Smooth muscle cell (in vitro differentiated cells): ENCODE results near the gene PRICKLE3. TPM values are rescaled to one million over a fixed set of nuclear protein-coding genes. Genes with fewer than 3 reads are reported as not detected.

Experiments used
- DNase-seq: peaks from one replicate; lab custom pipeline; 2025; ENCODE audit not compliant: unreplicated experiment; lab: John Stamatoyannopoulos, UW
- H2AFZ ChIP-seq: fragments of 200-600 bp; sonication (generic); 2 replicates; pipeline ENCODE4 v1.6.0; 2016; ENCODE audit warnings: antibody characterized with exemption, low read depth, mild to moderate bottlenecking
- H3F3A ChIP-seq: fragments of 200-600 bp; sonication (generic); 2 replicates; pipeline ENCODE4 v1.6.0; 2017; ENCODE audit warnings: antibody characterized with exemption, low read depth
- H3K27ac ChIP-seq: fragments of 200-600 bp; sonication (generic); 2 replicates; pipeline ENCODE4 v1.5.1; 2016; ENCODE audit warnings: low read depth, mild to moderate bottlenecking
- H3K27me3 ChIP-seq: fragments of 200-600 bp; sonication (generic); 2 replicates; pipeline ENCODE4 v1.6.1; 2016; ENCODE audit warnings: low read depth, mild to moderate bottlenecking
- H3K36me3 ChIP-seq: fragments of 200-600 bp; sonication (generic); 2 replicates; pipeline ENCODE4 v1.5.1; 2016; ENCODE audit warnings: low read depth
- H3K4me1 ChIP-seq: fragments of 200-600 bp; sonication (generic); 2 replicates; pipeline ENCODE4 v1.5.1; 2016; ENCODE audit warnings: low read depth
- H3K4me2 ChIP-seq: fragments of 200-600 bp; sonication (generic); 2 replicates; pipeline ENCODE4 v1.6.0; 2016; ENCODE audit warnings: mild to moderate bottlenecking
- H3K4me3 ChIP-seq: fragments of 200-600 bp; sonication (generic); 2 replicates; pipeline ENCODE4 v1.5.1; 2016; ENCODE audit warnings: mild to moderate bottlenecking
- H3K79me2 ChIP-seq: fragments of 200-600 bp; sonication (generic); 2 replicates; pipeline ENCODE4 v1.6.0; 2016; ENCODE audit warnings: low read depth, mild to moderate bottlenecking
- H3K9ac ChIP-seq: fragments of 200-600 bp; sonication (generic); 2 replicates; pipeline ENCODE4 v1.6.0; 2016; ENCODE audit warnings: low read depth
- H3K9me3 ChIP-seq: fragments of 200-600 bp; sonication (generic); replicated peaks from 2 replicates; pipeline ENCODE4 v1.5.1; 2016; ENCODE audit warnings: low read depth
- H4K20me1 ChIP-seq: fragments of 200-600 bp; sonication (generic); 2 replicates; pipeline ENCODE4 v1.6.0; 2016; ENCODE audit warnings: low read depth
- WGBS: methylation state at CpG from one replicate; pipeline ENCODE4 v1.1.7; 2016; ENCODE audit warnings: low lambda C conversion rate; 5-methylcytosine and 5-hydroxymethylcytosine counted together
- polyA plus RNA-seq: library from polyadenylated mRNA; unstranded; fragments of >200 nt; fragmentation: Nextera tagmentation; extraction: Ambion mirVana; gene quantifications from 2 replicates; pipeline ENCODE4 v1.2.1, GENCODE V29; 2016
- total RNA-seq: library from RNA; depleted of rRNA; stranded (reverse); fragments of >200 nt; gene quantifications from 2 replicates; pipeline ENCODE4 v1.2.3, GENCODE V29; 2014
- TF ChIP-seq, protein P1 (sequence below): fragments of 200-600 bp; sonication (generic); IDR thresholded peaks from 2 replicates; pipeline ENCODE4 v1.5.1; 2017; ENCODE audit warnings: borderline replicate concordance, mild to moderate bottlenecking, antibody characterized with exemption; ENCODE audit not compliant: insufficient read depth, poor library complexity, severe bottlenecking

Gene PRICKLE3
- total and polyA plus RNA-seq, 2 experiments from 2014 or later: 11.3 to 11.5 TPM

DNA sequence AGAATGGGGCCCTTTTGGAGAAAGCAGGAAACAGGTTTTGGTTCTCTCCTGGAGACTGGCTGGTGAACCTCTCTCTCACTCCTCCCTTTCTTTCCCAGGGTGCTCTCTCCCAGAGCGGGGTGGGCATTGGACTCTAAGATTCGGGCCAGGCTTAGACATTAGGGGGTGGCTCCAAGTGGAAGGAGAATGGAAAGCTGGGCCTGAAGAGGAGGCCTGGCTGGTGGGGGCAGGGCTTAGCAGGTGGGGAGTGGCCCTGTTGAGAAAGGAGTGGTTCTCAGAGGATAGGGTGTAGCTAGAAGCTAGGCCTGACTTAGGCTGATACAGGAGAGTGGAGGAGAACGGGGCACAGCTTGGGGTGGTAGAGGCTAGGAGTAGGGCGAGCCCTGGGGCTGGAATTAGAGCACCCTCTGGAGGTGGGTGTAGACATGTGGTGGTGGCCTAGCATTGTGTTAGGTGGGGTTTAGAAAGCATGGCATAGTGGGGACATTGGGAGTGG is 8.8 kb downstream of the PRICKLE3 start:
- no peak overlapping the region for H3K4me2 ChIP-seq
- H3K79me2 ChIP-seq: peaks cover 13% of the 10 kb centered on the region
- H3K27ac ChIP-seq: no peak overlapping the region
- no peaks in the 10 kb centered on the region for H3F3A ChIP-seq
- H2AFZ ChIP-seq: no peak overlapping the region
- H4K20me1 ChIP-seq: peaks cover 10% of the 10 kb centered on the region
- H3K36me3 ChIP-seq: no peaks in the 10 kb centered on the region
- TF ChIP-seq, protein P1, sequence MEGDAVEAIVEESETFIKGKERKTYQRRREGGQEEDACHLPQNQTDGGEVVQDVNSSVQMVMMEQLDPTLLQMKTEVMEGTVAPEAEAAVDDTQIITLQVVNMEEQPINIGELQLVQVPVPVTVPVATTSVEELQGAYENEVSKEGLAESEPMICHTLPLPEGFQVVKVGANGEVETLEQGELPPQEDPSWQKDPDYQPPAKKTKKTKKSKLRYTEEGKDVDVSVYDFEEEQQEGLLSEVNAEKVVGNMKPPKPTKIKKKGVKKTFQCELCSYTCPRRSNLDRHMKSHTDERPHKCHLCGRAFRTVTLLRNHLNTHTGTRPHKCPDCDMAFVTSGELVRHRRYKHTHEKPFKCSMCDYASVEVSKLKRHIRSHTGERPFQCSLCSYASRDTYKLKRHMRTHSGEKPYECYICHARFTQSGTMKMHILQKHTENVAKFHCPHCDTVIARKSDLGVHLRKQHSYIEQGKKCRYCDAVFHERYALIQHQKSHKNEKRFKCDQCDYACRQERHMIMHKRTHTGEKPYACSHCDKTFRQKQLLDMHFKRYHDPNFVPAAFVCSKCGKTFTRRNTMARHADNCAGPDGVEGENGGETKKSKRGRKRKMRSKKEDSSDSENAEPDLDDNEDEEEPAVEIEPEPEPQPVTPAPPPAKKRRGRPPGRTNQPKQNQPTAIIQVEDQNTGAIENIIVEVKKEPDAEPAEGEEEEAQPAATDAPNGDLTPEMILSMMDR: no peak
- H3K4me1 ChIP-seq: no peaks in the 10 kb centered on the region
- H3K9me3 ChIP-seq: no peaks in the 10 kb centered on the region
- DNase-seq: no peak
- H3K4me3 ChIP-seq: no peak overlapping the region
- WGBS: 82% methylated on average over 4 of the region's 4 CpGs
- no peak overlapping the region for H3K9ac ChIP-seq
- no peaks in the 10 kb centered on the region for H3K27me3 ChIP-seq

DNA sequence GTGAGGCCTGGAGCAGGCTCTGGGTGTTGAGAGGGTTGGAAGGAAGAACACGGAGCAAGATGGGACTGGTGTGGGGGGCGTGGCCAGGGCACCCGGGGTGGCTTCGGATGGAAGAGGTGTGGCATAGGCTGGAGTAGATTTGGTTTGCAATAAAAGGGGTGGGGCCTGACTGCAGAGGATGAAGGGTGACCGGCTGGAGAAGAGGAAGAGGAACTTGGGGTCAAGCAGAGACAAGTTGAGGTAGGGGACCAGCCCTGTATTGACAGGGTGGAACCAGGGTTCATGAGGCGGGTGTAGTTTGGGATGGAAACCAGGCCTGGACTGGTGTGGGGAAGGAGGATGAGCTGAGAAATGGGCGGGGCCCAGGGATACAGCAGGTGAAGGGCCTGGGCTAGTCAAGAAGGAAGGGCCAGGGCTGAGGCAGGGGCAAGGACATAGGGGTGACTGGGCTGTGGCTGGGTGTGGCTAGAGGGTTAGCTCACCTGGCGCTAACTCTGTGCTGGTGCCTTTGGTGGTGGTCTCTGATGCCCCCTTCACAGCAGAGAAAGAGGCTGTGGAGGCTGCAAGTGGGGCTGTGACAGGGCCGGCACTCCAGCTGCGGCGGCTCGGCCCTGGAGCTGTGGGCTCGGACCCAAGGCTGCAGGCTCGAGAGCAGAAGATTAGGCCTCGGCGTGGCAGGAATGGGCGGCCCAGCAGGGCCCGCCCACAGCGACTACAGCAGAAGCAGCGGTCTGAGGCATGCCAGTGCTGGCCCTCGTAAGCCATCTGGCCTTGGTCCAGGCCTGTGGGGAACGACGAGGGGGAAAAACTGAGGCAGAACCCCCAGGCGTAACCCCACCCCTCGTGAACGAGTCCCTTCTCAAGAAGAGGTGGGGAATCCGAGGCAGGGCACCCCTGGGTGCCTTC is 9.5 kb downstream of the PRICKLE3 start:
- H3K4me2 ChIP-seq: no peak overlapping the region
- no peak overlapping the region for H2AFZ ChIP-seq
- TF ChIP-seq, protein P1: no peak
- H3K36me3 ChIP-seq: no peaks in the 10 kb centered on the region
- no peaks in the 10 kb centered on the region for H3K4me1 ChIP-seq
- H4K20me1 ChIP-seq: peaks cover 10% of the 10 kb centered on the region
- no peak overlapping the region for H3K27ac ChIP-seq
- no peak for DNase-seq
- peaks cover 13% of the 10 kb centered on the region for H3K79me2 ChIP-seq
- no peak overlapping the region for H3K9ac ChIP-seq
- H3F3A ChIP-seq: no peaks in the 10 kb centered on the region
- no peaks in the 10 kb centered on the region for H3K9me3 ChIP-seq
- H3K27me3 ChIP-seq: no peaks in the 10 kb centered on the region
- H3K4me3 ChIP-seq: no peak overlapping the region
- 88% methylated on average over 27 of the region's 27 CpGs for WGBS

DNA sequence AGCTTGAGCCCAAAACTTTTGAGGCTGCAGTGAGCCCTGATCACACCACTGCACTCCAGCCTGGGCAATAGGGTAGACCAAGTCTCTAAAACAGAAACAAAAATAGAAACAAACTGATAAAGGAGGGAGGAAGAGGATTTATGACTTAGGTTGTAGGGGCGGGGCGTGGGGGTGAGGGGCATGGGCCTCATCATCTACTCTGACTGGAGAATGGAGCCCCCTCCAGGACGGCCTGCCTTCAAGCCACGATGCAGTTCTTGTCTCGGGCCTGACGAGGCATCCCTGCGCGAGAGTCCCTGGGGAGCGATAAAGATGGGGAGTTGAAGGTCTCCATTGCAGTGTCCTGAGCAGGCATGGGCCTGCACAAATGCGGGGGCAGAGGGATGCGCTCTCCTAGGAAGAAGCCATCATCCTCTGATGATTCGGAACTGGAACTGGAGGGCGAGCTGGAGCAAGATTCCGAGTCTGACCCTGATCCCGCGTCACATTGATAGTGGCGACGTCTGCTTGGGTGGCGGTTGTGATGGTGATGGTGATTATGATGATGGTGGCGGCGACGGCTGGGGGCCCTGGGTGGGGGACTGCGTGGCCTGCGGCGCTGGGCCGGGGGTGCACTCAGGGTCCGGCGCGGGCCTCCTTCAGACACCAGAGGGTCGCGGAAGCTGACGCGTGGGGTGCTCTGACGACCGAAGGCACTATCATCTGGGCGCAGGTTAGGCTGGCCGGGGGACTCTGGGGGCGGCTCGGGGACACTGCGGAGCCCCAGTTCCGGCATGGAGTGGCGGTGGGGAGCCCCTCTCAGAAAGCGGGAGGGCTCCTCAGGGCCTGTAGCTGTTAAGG is 10.5 kb downstream of the PRICKLE3 start:
- Histone ChIP-seq H3K4me1 (no peaks in the 10 kb centered on the region), H3K4me2 (no peak overlapping the region), H3K36me3 (no peaks in the 10 kb centered on the region), H4K20me1 (peaks cover 10% of the 10 kb centered on the region), H3K27ac (no peak overlapping the region), H3K9ac (no peak overlapping the region), H2AFZ (no peak overlapping the region), H3K9me3 (no peaks in the 10 kb centered on the region), H3K79me2 (peaks cover 13% of the 10 kb centered on the region), H3K27me3 (no peaks in the 10 kb centered on the region), H3K4me3 (no peak overlapping the region), H3F3A (no peaks in the 10 kb centered on the region)
- TF ChIP-seq, protein P1: no peak
- WGBS: 90% methylated on average over 28 of the region's 43 CpGs
- no peak for DNase-seq
